ENCODE measurements around the gene SH3BP1. TPM values are rescaled to one million over a fixed set of nuclear protein-coding genes. Genes with fewer than 3 reads are reported as not detected.

Gene SH3BP1
- total and polyA plus RNA-seq, 2 of the 13 experiments (the other 11 are each of a cell fraction or from before 2014, with no cell fraction given) = 8.4 to 18.5 TPM

GRCh38 chr22:37658133-37659065, 18.9 kb downstream of the SH3BP1 start, which contains the start of gene PDXP (continued):
- TF ChIP-seq RERE (CRISPR knock-in tag; IDR thresholded peaks at IDR 0.05; ENCODE audit: low read depth) = no peak
- no peak for TF ChIP-seq IKZF1 (IDR thresholded peaks at IDR 0.05)
- TF ChIP-seq, protein P1, sequence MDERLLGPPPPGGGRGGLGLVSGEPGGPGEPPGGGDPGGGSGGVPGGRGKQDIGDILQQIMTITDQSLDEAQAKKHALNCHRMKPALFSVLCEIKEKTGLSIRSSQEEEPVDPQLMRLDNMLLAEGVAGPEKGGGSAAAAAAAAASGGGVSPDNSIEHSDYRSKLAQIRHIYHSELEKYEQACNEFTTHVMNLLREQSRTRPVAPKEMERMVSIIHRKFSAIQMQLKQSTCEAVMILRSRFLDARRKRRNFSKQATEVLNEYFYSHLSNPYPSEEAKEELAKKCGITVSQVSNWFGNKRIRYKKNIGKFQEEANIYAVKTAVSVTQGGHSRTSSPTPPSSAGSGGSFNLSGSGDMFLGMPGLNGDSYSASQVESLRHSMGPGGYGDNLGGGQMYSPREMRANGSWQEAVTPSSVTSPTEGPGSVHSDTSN (CRISPR knock-in tag; IDR thresholded peaks at IDR 0.05) = peak; percentile 97
- TF ChIP-seq RFXANK (CRISPR knock-in tag; IDR thresholded peaks at IDR 0.05) = peak; percentile 99
- no peak for TF ChIP-seq FIP1L1 (IDR thresholded peaks at IDR 0.05; ENCODE audit: borderline replicate concordance, insufficient read depth, low read depth, low read length)
- peak; percentile 61; the same call in 1 of the 2 replicates for TF ChIP-seq YEATS4 (CRISPR knock-in tag; IDR thresholded peaks at IDR 0.05; ENCODE audit: borderline replicate concordance)
- no peak for TF ChIP-seq ZNF878 (CRISPR knock-in tag; IDR thresholded peaks at IDR 0.05)
- no peak for TF ChIP-seq TAF15 (IDR thresholded peaks at IDR 0.05; ENCODE audit: low read depth, low read length, poor library complexity, severe bottlenecking)
- TF ChIP-seq ZFP1 (CRISPR knock-in tag; IDR thresholded peaks at IDR 0.05) = no peak
- no peak for TF ChIP-seq SMAD9 (CRISPR knock-in tag; IDR thresholded peaks at IDR 0.05)
- TF ChIP-seq SP2 (CRISPR knock-in tag; IDR thresholded peaks at IDR 0.05) = peak; percentile 94
- TF ChIP-seq, protein P2, sequence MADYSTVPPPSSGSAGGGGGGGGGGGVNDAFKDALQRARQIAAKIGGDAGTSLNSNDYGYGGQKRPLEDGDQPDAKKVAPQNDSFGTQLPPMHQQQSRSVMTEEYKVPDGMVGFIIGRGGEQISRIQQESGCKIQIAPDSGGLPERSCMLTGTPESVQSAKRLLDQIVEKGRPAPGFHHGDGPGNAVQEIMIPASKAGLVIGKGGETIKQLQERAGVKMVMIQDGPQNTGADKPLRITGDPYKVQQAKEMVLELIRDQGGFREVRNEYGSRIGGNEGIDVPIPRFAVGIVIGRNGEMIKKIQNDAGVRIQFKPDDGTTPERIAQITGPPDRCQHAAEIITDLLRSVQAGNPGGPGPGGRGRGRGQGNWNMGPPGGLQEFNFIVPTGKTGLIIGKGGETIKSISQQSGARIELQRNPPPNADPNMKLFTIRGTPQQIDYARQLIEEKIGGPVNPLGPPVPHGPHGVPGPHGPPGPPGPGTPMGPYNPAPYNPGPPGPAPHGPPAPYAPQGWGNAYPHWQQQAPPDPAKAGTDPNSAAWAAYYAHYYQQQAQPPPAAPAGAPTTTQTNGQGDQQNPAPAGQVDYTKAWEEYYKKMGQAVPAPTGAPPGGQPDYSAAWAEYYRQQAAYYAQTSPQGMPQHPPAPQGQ (CRISPR knock-in tag; IDR thresholded peaks at IDR 0.05; ENCODE audit: borderline replicate concordance) = no peak
- TF ChIP-seq, protein P3, sequence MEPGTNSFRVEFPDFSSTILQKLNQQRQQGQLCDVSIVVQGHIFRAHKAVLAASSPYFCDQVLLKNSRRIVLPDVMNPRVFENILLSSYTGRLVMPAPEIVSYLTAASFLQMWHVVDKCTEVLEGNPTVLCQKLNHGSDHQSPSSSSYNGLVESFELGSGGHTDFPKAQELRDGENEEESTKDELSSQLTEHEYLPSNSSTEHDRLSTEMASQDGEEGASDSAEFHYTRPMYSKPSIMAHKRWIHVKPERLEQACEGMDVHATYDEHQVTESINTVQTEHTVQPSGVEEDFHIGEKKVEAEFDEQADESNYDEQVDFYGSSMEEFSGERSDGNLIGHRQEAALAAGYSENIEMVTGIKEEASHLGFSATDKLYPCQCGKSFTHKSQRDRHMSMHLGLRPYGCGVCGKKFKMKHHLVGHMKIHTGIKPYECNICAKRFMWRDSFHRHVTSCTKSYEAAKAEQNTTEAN (CRISPR knock-in tag; conservative IDR thresholded peaks at IDR 0.05) = 0 out of 2 replicates have a peak, but pooled peaks have one; percentile 13
- no peak for TF ChIP-seq ZFP37 (CRISPR knock-in tag; IDR thresholded peaks at IDR 0.05; ENCODE audit: borderline replicate concordance)
- peak; percentile 55 for TF ChIP-seq RAD21 (CRISPR knock-in tag; IDR thresholded peaks at IDR 0.05)
- TF ChIP-seq, protein P4, sequence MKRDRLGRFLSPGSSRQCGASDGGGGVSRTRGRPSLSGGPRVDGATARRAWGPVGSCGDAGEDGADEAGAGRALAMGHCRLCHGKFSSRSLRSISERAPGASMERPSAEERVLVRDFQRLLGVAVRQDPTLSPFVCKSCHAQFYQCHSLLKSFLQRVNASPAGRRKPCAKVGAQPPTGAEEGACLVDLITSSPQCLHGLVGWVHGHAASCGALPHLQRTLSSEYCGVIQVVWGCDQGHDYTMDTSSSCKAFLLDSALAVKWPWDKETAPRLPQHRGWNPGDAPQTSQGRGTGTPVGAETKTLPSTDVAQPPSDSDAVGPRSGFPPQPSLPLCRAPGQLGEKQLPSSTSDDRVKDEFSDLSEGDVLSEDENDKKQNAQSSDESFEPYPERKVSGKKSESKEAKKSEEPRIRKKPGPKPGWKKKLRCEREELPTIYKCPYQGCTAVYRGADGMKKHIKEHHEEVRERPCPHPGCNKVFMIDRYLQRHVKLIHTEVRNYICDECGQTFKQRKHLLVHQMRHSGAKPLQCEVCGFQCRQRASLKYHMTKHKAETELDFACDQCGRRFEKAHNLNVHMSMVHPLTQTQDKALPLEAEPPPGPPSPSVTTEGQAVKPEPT (CRISPR knock-in tag; IDR thresholded peaks at IDR 0.05; ENCODE audit: low read depth) = no peak
- no peak for TF ChIP-seq ZEB1 (IDR thresholded peaks at IDR 0.05; ENCODE audit: insufficient replicate concordance, low read depth)

Measured in HepG2 (cell line).